Lung (tissue), 12 donors: ENCODE data around the gene HS6ST3. TPM values are rescaled to one million over a fixed set of nuclear protein-coding genes. Genes with fewer than 3 reads are reported as not detected.
"Not testable (repeated sequence)": the region's sequence is repeated elsewhere in the genome, so short reads cannot be mapped to it uniquely, and the experiment has no call there.

Source experiments
- ATAC-seq: fragments of 200-7000 bp; cut with Tn5 transposase; one replicate; pipeline ENCODE4 v1.9.1; 2020; ENCODE audit warnings: moderate number of reproducible peaks; ENCODE audit not compliant: insufficient read depth, low FRiP score
- DNase-seq, 3 donors: peaks; one replicate each; pipeline ENCODE4 v3.0.0-alpha.2; 2013 to 2017
- H3K27ac ChIP-seq, 2 donors: one replicate each; pipeline ENCODE4 v1.5.1; 2013; ENCODE audit warnings: mild to moderate bottlenecking in 2 of 2, moderate library complexity in 2 of 2, control low read depth in 1 of 2, inconsistent platforms in 1 of 2, low read depth in 1 of 2, low read length in 1 of 2
- H3K27me3 ChIP-seq, 3 donors: one replicate each; pipeline ENCODE4 v1.5.1; 2013; ENCODE audit warnings: low read length in 2 of 3; ENCODE audit not compliant: control insufficient read depth in 3 of 3, insufficient read depth in 3 of 3
- H3K36me3 ChIP-seq, 4 donors: one replicate each; pipeline ENCODE4 v1.5.1; 2013; ENCODE audit warnings: low read length in 4 of 4, mild to moderate bottlenecking in 1 of 4, moderate library complexity in 1 of 4; ENCODE audit not compliant: control insufficient read depth in 4 of 4, insufficient read depth in 4 of 4
- H3K4me1 ChIP-seq, 5 donors: one replicate each; pipeline ENCODE4 v1.5.1; 2013; ENCODE audit warnings: low read length in 5 of 5, mild to moderate bottlenecking in 2 of 5, moderate library complexity in 1 of 5; ENCODE audit not compliant: control insufficient read depth in 5 of 5, insufficient read depth in 5 of 5
- H3K4me3 ChIP-seq: one replicate; pipeline ENCODE4 v1.5.1; 2013; ENCODE audit warnings: mild to moderate bottlenecking, control low read depth, moderate library complexity
- H3K9ac ChIP-seq, 2 donors: one replicate each; pipeline ENCODE4 v1.5.1; 2013; ENCODE audit warnings: low read length in 2 of 2, control low read depth in 1 of 2; ENCODE audit not compliant: insufficient read depth in 1 of 2
- H3K9me3 ChIP-seq, 4 donors: one replicate each; pipeline ENCODE4 v1.5.1; 2013; ENCODE audit warnings: low read length in 3 of 4, mild to moderate bottlenecking in 1 of 4, moderate library complexity in 1 of 4; ENCODE audit not compliant: control insufficient read depth in 4 of 4, insufficient read depth in 3 of 4
- WGBS, 2 donors: extraction: QIAGEN DNeasy Blood & Tissue Kit; methylation state at CpG; one replicate each; pipeline ENCODE4 v1.1.7; 2013; 5-methylcytosine and 5-hydroxymethylcytosine counted together
- polyA plus RNA-seq, 2 donors: library from polyadenylated mRNA; stranded (reverse); fragments of 200-250 nt; gene quantifications; one replicate each; pipeline ENCODE4 v1.2.1, GENCODE V29; 2013
- total RNA-seq, 2 donors: library from RNA; depleted of rRNA in 1 of 2; stranded (reverse); fragments of >200 nt in 1 of 2; gene quantifications; one replicate each; pipeline ENCODE4 v1.2.1, GENCODE V29; 2014 to 2021
- TF ChIP-seq, protein P1 (sequence below): IDR thresholded peaks from 2 replicates; pipeline ENCODE4 v1.5.1; 2012; ENCODE audit warnings: mild to moderate bottlenecking; ENCODE audit errors: control extremely low read depth, extremely low read depth
- donor health status: control.
- donor health status: control.
- donor health status: Bipolar disorder and iron deficiency.
- donor health status: healthy.
- donor health status: DM: yes; HTN: yes; CAD: no.

Gene HS6ST3
- total and polyA plus RNA-seq, 4 donors, result 0.01 to 0.17 (median 0.04) TPM

DNA sequence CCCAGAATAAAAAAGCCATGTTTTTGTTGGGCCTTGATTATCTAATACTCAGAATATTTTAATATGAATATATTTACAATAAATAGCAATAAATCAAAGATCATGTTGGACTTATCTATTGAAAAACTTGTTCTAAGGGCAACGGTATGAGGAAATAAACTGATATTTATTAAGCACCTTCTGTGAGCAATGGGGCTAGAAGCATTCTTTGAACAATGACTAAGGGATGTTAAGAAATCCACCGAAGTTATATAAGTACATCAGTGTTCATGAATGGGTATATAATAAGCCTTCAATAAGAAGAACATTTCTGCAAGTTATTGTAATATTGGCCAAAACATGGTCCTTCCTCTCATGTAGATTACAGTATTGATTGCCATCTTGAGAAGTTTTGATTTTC is 682.5 kb downstream of the HS6ST3 start:
- no peaks in the 10 kb centered on the region for H3K27me3 ChIP-seq
- TF ChIP-seq, protein P1, sequence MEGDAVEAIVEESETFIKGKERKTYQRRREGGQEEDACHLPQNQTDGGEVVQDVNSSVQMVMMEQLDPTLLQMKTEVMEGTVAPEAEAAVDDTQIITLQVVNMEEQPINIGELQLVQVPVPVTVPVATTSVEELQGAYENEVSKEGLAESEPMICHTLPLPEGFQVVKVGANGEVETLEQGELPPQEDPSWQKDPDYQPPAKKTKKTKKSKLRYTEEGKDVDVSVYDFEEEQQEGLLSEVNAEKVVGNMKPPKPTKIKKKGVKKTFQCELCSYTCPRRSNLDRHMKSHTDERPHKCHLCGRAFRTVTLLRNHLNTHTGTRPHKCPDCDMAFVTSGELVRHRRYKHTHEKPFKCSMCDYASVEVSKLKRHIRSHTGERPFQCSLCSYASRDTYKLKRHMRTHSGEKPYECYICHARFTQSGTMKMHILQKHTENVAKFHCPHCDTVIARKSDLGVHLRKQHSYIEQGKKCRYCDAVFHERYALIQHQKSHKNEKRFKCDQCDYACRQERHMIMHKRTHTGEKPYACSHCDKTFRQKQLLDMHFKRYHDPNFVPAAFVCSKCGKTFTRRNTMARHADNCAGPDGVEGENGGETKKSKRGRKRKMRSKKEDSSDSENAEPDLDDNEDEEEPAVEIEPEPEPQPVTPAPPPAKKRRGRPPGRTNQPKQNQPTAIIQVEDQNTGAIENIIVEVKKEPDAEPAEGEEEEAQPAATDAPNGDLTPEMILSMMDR, result no peak
- ATAC-seq (no peak), DNase-seq (no peak)
- H3K36me3 ChIP-seq, result no peaks in the 10 kb centered on the region
- H3K9me3 ChIP-seq, result no peaks in the 10 kb centered on the region
- H3K9ac ChIP-seq, result no peak overlapping the region
- H3K4me3 ChIP-seq, result no peak overlapping the region
- 88% methylated on average over 2 of the region's 2 CpGs for WGBS, 2 donors
- H3K4me1 ChIP-seq, result no peaks in the 10 kb centered on the region
- H3K27ac ChIP-seq, result no peak overlapping the region

DNA sequence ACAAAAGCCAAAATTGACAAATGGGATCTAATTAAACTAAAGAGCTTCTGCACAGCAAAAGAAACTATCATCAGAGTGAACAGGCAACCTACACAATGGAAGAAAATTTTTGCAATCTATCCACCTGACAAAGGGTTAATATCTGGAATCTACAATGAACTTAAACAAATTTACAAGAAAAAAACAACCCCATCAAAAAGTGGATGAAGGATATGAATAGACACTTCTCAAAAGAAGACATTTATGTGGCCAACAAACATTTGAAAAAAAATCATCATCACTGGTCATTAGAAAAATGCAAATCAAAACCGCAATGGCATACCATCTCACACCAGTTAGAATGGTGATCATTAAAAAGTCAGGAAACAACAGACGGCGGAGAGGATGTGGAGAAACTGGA is 688.4 kb downstream of the HS6ST3 start:
- ATAC-seq, H3K4me3 ChIP-seq, H3K27me3 ChIP-seq, H3K4me1 ChIP-seq, H3K9ac ChIP-seq, H3K36me3 ChIP-seq, H3K27ac ChIP-seq, H3K9me3 ChIP-seq, DNase-seq: not testable (repeated sequence)
- WGBS, 2 donors, result 96 to 97% methylated on average over 3 of the region's 3 CpGs

DNA sequence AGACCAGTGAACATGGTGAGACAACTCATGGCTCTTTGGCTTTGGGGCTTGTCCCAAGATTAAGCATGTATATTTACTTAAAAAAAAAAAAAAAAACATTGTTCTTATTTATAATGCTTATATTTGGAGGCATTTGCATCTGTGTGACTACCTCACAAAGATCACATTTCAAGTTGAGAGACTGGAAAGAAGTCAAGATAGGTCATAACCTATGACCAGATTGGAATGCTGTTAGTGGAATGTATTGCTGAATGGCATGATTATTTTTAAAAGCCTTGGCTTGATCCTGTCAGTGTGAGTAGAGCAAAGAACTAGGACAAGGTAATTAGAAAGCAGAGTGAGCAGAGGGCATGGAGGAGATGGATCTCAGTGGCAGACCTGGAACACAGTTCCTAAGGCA is 689.8 kb downstream of the HS6ST3 start:
- no peak overlapping the region for H3K27ac ChIP-seq
- H3K27me3 ChIP-seq, result no peaks in the 10 kb centered on the region
- H3K36me3 ChIP-seq, result no peaks in the 10 kb centered on the region
- H3K4me1 ChIP-seq, result no peaks in the 10 kb centered on the region
- ATAC-seq (no peak), DNase-seq (no peak)
- H3K4me3 ChIP-seq, result no peak overlapping the region
- no peak overlapping the region for H3K9ac ChIP-seq
- H3K9me3 ChIP-seq, result no peaks in the 10 kb centered on the region
- TF ChIP-seq, protein P1, result no peak

DNA sequence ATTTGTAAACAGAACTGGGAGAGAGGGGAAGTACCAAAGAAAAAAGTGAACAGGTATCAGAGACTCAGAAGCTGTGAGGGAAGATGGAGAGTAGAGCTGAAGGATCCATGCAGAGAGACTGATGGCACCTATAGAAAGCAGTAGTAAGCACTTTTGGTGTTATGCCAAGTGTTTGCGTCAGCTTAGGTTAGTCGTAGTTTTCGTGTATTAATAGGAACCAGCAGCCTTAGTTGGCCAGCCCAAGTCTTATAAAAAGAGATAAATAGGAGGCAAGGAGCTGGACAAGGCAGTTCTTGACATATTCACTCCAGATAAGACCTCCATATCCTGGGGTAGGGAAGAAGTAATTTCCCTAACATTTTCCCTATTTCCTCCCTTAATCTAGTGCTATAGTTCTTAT is 690.2 kb downstream of the HS6ST3 start:
- DNase-seq (no peak), ATAC-seq (no peak)
- Histone ChIP-seq H3K4me3 (no peak overlapping the region), H3K9me3 (no peaks in the 10 kb centered on the region), H3K36me3 (no peaks in the 10 kb centered on the region), H3K9ac (no peak overlapping the region), H3K27me3 (no peaks in the 10 kb centered on the region), H3K4me1 (no peaks in the 10 kb centered on the region), H3K27ac (no peak overlapping the region)
- 69 to 89% methylated on average over 3 of the region's 3 CpGs for WGBS, 2 donors
- TF ChIP-seq, protein P1, result no peak
